ENCODE data around the gene VKORC1L1.
"Not testable (repeated sequence)": the region's sequence is repeated elsewhere in the genome, so short reads cannot be mapped to it uniquely, and the experiment has no call there.

The VKORC1L1 gene

GRCh38 chr7:65912237-65912636, 39.4 kb downstream of the VKORC1L1 start:
- DNase-seq (ENCODE audit: insufficient read length, low spot score) = no peak
- TF ChIP-seq POLR2A (IDR thresholded peaks at IDR 0.05; ENCODE audit: low read depth, low read length) = no peak
- no peak for FAIRE-seq

GRCh38 chr7:65915921-65916657, 43.2 kb downstream of the VKORC1L1 start:
- no peak for DNase-seq (ENCODE audit: insufficient read length, low spot score)
- TF ChIP-seq POLR2A (IDR thresholded peaks at IDR 0.05; ENCODE audit: low read depth, low read length) = no peak
- no peak for FAIRE-seq

DNA sequence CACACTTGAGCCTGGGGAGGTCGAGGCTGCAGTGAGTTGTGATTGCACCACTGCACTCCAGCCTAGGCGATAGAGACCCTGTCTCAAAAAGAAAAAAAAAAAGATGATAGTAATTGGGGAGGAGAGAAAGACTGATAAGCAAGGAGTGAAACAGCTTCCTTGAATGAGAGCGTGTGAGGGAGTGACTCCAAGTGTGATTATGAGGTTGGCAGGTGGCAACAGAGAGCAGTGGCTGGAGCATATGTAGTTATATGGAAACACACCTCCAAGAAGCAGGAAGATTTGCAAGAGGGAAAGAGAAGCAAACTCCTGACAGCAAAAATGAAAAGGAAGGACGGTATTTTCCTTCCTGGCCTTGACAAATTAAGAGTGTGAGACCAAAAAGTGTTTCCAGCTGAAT, 50.4 kb downstream of the VKORC1L1 start:
- DNase-seq (ENCODE audit: insufficient read length, low spot score) (no peak), FAIRE-seq (no peak)
- no peak for TF ChIP-seq POLR2A (IDR thresholded peaks at IDR 0.05; ENCODE audit: low read depth, low read length)

DNA sequence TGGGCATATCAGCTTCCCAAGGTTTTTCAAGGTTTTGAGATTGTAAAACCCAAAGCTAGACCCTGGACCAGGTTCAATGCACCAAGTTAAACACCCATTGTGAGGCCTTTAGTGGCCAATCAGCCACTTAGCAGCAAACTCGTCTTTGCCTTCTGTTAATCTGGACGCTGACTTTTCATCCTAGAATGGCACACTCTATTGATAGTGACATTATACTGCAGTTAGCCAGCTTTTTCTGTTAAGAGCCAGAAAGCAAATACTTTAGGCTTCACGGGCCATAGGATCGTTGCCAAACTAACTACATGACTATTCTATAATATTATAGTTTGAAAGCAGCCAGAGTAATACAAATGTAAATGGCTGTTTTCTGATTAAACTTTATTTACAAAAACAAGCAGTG, 51.3 kb downstream of the VKORC1L1 start:
- TF ChIP-seq POLR2A (IDR thresholded peaks at IDR 0.05; ENCODE audit: low read depth, low read length) = no peak
- DNase-seq (ENCODE audit: insufficient read length, low spot score) = no peak
- no peak for FAIRE-seq

DNA sequence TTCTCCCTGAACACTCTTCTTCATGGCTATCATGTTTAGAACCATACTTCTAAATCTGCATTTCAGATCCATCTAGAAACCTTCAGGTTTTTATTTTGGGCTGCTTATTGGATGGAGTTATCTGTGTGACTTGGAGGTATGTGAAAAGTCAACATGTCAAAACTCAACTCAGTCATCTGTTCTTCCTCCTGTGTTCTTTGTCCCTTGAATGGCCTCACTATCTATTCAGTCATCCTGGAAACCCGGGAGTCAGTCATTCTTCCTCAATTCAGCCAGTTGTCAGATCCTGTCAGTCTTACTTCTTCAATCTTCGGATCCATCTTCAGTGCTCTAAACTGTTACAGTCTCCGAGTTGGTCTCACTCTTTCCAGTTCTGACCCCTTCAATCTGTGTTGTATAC, 52.2 kb downstream of the VKORC1L1 start:
- FAIRE-seq = no peak
- no peak for DNase-seq (ENCODE audit: insufficient read length, low spot score)

DNA sequence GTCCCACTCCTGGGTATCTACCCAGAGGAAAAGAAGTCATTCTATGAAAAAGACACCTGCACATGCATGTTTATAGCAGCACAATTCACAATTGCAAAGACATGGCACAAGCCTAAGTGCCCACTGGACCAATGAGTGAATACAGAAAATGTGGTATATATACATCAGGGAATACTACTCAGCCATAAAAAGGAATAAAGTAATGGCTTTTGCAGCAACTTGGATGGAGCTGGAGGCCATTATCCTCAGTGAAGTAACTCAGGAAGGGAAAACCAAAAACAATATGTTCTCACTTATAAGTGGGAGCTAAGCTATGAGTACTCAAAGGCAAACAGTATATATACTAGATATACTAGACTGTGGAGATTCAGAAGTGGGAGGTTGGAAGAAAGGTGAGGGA, 53.7 kb downstream of the VKORC1L1 start:
- no peak for TF ChIP-seq POLR2A (IDR thresholded peaks at IDR 0.05; ENCODE audit: low read depth, low read length)
- no peak for FAIRE-seq

More for the DNA sequence above, 52.2 kb downstream of the VKORC1L1 start:
- TF ChIP-seq POLR2A (IDR thresholded peaks at IDR 0.05; ENCODE audit: low read depth, low read length) = no peak

DNA sequence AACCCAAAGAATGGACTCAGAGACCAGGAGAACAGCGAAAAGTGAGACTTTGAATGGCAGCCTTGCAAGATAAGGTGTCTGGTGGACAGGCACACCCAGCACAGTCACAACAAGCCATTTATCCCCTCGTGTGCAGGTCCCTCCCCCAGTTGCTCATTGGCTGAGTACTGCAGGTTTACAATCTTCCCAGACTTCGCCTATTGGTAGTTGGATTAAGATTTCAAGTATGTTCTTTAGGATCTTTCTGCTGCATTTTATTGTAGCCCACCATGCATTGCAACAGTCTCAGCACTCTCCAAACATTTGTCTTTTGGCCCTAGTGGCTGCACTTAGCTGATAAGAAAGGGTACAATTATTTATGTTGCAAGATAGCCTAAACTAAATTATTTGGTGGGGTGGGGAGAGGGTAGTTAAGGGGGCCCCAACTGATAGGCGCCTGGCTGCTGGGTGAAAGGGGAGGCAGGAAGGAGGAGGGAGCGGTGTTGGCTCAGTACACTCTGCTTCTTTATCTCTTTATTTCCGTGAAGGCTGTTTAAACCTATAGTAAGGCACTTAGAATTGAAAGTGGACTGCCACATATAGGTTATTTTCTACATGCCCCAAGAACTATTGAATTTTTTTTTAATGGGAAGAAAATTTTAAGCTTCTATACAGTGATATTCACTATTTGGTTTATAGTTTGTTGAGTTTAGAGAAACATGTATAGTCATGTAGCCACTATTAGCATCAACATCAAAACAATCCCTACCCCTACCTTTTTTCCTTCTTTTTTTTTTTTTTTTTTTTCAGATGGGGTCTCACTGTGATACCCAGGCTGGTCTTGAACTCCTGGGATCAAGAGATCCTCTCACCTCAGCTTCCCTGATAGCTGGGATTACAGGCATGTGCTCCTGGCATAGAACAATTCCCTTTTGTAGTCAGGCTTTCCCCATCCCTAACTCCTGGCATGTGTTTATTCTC, 54.9 kb downstream of the VKORC1L1 start:
- FAIRE-seq = no peak
- no peak for DNase-seq (ENCODE audit: insufficient read length, low spot score)
- no peak for TF ChIP-seq POLR2A (IDR thresholded peaks at IDR 0.05; ENCODE audit: low read depth, low read length)

More for the DNA sequence above, 53.7 kb downstream of the VKORC1L1 start:
- DNase-seq (ENCODE audit: insufficient read length, low spot score) = no peak

DNA sequence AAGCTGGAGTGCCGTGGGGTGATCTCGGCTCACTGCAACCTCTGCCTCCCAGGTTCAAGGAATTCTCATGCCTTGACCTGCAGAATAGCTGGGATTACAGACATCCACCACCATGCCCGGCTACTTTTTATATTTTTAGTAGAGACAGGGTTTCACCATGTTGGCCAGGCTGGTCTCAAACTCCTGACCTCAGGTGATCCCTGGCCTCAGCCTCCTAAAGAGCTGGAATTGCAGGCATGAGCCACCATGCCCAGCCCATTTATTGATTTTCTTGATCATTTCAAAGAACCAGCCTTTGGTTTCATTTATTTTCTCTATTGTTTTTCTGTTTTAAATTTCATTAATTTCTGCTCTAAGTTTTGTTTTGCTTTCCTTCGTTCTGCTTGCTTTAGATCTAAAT, 58.8 kb downstream of the VKORC1L1 start:
- TF ChIP-seq POLR2A (IDR thresholded peaks at IDR 0.05; ENCODE audit: low read depth, low read length) = no peak
- DNase-seq (ENCODE audit: insufficient read length, low spot score) (no peak), FAIRE-seq (no peak)

DNA sequence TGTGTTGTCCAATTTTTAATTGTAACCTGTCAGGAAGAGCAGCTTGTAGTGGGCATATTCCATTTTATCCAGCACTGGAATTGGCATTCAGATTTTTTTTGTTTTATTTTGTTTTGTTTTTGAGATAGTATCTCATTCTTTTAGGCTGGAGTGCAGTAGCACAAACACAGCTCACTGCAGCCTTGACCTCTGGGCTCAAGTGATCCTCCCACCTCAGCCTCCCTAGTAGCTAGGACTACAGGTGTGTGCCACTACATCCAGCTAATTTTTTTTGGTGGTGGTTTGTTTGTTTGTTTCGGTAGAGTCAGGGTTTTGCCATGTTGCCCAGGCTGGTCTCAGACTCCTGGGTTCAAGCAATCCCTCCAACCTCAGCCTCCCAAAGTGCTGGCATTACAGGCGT, 64.4 kb downstream of the VKORC1L1 start:
- FAIRE-seq (no peak), DNase-seq (ENCODE audit: insufficient read length, low spot score) (no peak)
- TF ChIP-seq POLR2A (IDR thresholded peaks at IDR 0.05; ENCODE audit: low read depth, low read length) = no peak

- DNase-seq (ENCODE audit: insufficient read length, low spot score) (no peak), FAIRE-seq (no peak)
- no peak for TF ChIP-seq POLR2A (IDR thresholded peaks at IDR 0.05; ENCODE audit: low read depth, low read length)
These were observed 65.5 kb downstream of the VKORC1L1 start for GRCh38 chr7:65938336-65938895.

DNA sequence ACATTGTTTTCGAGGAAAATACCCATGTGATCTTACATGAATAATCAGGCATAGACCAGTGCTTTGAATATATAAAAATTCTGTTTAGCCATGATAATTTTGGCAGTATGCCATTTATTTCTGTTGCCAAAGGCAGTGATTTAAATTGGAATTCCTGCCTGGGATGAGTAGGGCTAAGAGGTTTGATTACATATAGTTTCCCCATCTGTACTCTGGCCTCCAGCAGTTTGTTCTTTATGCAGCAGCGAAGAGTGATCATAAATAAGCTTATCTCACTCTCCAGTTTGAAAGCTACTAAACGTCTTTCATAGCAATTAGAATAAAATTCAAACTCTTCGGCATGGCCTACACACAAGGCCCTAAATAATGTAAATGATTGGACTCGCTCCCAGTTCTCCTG, 72.9 kb downstream of the VKORC1L1 start:
- not testable (repeated sequence) for DNase-seq (ENCODE audit: insufficient read length, low spot score)
- peak; percentile 27 for FAIRE-seq

DNA sequence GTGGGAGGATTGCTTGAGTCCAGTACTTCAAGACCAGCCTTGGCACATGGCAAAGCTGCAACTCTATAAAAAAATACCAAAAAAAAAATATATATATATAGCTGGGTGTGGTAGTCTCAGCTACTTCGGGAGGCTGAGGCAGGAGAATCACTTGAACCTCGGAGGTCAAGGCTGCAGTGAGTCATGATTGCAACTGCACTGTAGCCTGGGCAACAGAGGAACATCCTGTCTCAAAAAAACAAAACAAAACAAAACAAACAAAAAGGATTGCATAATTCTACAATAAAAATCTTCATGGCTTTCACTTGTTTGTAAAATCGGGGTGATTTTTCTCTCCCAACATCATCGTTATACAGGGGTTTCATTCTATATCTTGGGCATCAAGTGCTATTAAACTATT, 74.0 kb downstream of the VKORC1L1 start:
- FAIRE-seq = no peak
- DNase-seq (ENCODE audit: insufficient read length, low spot score) = no peak
- no peak for TF ChIP-seq POLR2A (IDR thresholded peaks at IDR 0.05; ENCODE audit: low read depth, low read length)

DNA sequence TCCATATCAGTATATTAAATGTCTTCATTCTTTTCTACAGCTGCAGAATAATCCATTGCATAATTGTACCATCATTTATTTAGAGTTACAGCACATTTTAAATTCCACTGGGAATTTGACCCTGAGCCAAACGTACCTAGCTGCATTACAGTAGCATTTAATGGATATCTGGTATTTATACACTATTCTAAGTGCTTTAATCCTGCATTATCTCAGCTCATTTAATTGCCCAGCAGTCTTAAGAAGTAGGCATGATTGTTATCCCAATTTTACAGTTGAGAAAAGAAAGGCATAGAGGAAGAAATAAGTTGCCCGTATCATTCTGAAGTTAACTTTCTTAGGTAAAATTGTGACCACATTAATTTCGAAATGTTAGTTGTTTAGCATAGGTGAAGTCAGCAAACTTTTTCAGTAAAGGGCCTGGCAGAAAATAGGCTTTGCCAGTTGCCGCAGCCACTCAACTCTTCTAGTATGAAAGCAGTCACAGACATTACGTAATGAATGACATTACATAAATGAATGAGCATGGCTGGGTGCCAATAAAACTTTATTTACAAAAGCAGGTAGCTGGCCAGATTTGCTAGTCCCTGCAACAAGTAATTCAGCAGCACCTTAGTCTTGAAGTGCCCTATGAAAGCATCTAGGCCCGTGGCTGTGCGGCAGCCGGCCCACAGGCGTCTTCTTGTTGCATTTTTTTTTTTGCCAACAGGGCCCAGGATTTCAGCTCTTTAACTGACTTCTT, 79.1 kb downstream of the VKORC1L1 start:
- FAIRE-seq = no peak
- no peak for TF ChIP-seq POLR2A (IDR thresholded peaks at IDR 0.05; ENCODE audit: low read depth, low read length)
- DNase-seq (ENCODE audit: insufficient read length, low spot score) = no peak
